Measurements from ENCODE around the gene RHBDL2. TPM values are rescaled to one million over a fixed set of nuclear protein-coding genes. Genes with fewer than 3 reads are reported as not detected.

RHBDL2 gene
- total and polyA plus RNA-seq, 2 of the 13 experiments (the other 11 are each of a cell fraction or from before 2014, with no cell fraction given), result 3.3 to 5.4 TPM

- no peak for TF ChIP-seq ZNF30 (CRISPR knock-in tag; IDR thresholded peaks at IDR 0.05)
- TF ChIP-seq POLR2G (IDR thresholded peaks at IDR 0.05; ENCODE audit: low read depth, low read length), result peak; percentile 95
- TF ChIP-seq HMGXB3 (CRISPR knock-in tag; IDR thresholded peaks at IDR 0.05; ENCODE audit: borderline replicate concordance), result no peak
- TF ChIP-seq SNAPC2 (CRISPR knock-in tag; IDR thresholded peaks at IDR 0.05), result peak; percentile 79; the same call in 1 of the 2 replicates
- TF ChIP-seq CCAR2 (optimal IDR thresholded peaks at IDR 0.05; ENCODE audit: low read depth, low read length), result no peak
- TF ChIP-seq ZNF281 (CRISPR knock-in tag; IDR thresholded peaks at IDR 0.05; ENCODE audit: borderline replicate concordance), result peak; percentile 96
- no peak for TF ChIP-seq ZNF737 (CRISPR knock-in tag; IDR thresholded peaks at IDR 0.05; ENCODE audit: borderline replicate concordance)
- peak; percentile 81 for TF ChIP-seq ZNF776 (CRISPR knock-in tag; IDR thresholded peaks at IDR 0.05)
- TF ChIP-seq, protein P1, sequence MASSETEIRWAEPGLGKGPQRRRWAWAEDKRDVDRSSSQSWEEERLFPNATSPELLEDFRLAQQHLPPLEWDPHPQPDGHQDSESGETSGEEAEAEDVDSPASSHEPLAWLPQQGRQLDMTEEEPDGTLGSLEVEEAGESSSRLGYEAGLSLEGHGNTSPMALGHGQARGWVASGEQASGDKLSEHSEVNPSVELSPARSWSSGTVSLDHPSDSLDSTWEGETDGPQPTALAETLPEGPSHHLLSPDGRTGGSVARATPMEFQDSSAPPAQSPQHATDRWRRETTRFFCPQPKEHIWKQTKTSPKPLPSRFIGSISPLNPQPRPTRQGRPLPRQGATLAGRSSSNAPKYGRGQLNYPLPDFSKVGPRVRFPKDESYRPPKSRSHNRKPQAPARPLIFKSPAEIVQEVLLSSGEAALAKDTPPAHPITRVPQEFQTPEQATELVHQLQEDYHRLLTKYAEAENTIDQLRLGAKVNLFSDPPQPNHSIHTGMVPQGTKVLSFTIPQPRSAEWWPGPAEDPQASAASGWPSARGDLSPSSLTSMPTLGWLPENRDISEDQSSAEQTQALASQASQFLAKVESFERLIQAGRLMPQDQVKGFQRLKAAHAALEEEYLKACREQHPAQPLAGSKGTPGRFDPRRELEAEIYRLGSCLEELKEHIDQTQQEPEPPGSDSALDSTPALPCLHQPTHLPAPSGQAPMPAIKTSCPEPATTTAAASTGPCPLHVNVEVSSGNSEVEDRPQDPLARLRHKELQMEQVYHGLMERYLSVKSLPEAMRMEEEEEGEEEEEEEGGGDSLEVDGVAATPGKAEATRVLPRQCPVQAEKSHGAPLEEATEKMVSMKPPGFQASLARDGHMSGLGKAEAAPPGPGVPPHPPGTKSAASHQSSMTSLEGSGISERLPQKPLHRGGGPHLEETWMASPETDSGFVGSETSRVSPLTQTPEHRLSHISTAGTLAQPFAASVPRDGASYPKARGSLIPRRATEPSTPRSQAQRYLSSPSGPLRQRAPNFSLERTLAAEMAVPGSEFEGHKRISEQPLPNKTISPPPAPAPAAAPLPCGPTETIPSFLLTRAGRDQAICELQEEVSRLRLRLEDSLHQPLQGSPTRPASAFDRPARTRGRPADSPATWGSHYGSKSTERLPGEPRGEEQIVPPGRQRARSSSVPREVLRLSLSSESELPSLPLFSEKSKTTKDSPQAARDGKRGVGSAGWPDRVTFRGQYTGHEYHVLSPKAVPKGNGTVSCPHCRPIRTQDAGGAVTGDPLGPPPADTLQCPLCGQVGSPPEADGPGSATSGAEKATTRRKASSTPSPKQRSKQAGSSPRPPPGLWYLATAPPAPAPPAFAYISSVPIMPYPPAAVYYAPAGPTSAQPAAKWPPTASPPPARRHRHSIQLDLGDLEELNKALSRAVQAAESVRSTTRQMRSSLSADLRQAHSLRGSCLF (CRISPR knock-in tag; IDR thresholded peaks at IDR 0.05; ENCODE audit: borderline replicate concordance), result no peak
- TF ChIP-seq SUZ12 (IDR thresholded peaks at IDR 0.05; ENCODE audit: low read depth, low read length), result no peak
- TF ChIP-seq NFKBIZ (CRISPR knock-in tag; IDR thresholded peaks at IDR 0.05), result no peak
- TF ChIP-seq SYNCRIP (IDR thresholded peaks at IDR 0.05; ENCODE audit: insufficient read depth, low read depth, low read length), result no peak
Observed at GRCh38 chr1:38990738-38991637, 49.4 kb upstream of the RHBDL2 start, which contains the start of gene AKIRIN1 (continued).
